ENCODE results near the gene PTPRD.

DNA sequence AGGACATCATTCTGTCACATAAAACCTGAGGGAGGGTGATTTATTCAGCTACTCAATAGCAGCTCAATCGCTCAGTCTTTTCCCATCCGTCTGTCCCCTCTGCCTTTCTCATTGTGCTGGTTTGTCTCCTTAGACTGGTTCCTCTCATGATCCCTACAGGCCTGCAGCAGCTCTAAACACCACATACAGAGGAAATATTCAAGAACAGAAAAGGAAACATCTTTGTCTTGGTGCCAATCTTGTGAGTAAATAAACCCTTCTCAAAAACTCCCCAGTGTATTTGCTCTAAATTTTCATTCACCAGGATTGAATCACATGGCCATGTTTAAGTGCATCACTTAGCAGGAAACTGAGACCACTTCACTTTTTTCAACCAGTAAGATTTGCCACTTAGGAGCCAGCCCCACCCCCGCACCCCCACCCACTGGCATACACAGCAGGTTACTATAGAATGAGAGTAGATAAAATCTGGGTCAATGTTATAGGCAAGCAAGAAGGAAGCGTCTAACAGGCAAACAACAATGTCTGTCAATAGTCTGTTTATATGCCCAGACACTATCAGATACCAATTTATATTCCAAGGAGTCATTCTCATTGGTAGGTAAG is 1917.7 kb downstream of the PTPRD start:
- TF ChIP-seq, protein P1, sequence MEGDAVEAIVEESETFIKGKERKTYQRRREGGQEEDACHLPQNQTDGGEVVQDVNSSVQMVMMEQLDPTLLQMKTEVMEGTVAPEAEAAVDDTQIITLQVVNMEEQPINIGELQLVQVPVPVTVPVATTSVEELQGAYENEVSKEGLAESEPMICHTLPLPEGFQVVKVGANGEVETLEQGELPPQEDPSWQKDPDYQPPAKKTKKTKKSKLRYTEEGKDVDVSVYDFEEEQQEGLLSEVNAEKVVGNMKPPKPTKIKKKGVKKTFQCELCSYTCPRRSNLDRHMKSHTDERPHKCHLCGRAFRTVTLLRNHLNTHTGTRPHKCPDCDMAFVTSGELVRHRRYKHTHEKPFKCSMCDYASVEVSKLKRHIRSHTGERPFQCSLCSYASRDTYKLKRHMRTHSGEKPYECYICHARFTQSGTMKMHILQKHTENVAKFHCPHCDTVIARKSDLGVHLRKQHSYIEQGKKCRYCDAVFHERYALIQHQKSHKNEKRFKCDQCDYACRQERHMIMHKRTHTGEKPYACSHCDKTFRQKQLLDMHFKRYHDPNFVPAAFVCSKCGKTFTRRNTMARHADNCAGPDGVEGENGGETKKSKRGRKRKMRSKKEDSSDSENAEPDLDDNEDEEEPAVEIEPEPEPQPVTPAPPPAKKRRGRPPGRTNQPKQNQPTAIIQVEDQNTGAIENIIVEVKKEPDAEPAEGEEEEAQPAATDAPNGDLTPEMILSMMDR (IDR thresholded peaks at IDR 0.05 in 8 of 11, conservative IDR thresholded peaks at IDR 0.05 in 3 of 11) = no peak
- TF ChIP-seq POLR2AphosphoS5 (IDR thresholded peaks at IDR 0.05) (no peak), POLR2A (IDR thresholded peaks at IDR 0.05) (no peak)
